Uterus (tissue), 4 donors: ENCODE measurements around the gene TULP3. TPM values are rescaled to one million over a fixed set of nuclear protein-coding genes. Genes with fewer than 3 reads are reported as not detected.

Experiments
- DNase-seq, 2 donors: peaks; one replicate each; pipeline ENCODE4 v3.0.0-alpha.2; 2019 to 2020
- H3K27ac ChIP-seq, 2 donors: fragments of 200-600 bp; sonication (generic); 1 replicate in 1 of 2; 2 replicates in 1 of 2; pipeline ENCODE4 v1.5.1; 2016 to 2018
- H3K27me3 ChIP-seq, 2 donors: fragments of 200-600 bp; sonication (generic); one replicate each; pipeline ENCODE4 v1.5.1; 2018 to 2019; ENCODE audit warnings: control low read depth in 1 of 2
- H3K36me3 ChIP-seq, 2 donors: fragments of 200-600 bp; sonication (generic); one replicate each; pipeline ENCODE4 v1.5.1; 2019; ENCODE audit warnings: control low read depth in 1 of 2
- H3K4me1 ChIP-seq, 2 donors: fragments of 200-600 bp; sonication (generic); one replicate each; pipeline ENCODE4 v1.5.1; 2018 to 2019; ENCODE audit warnings: control low read depth in 1 of 2
- H3K4me3 ChIP-seq, 2 donors: fragments of 200-600 bp; sonication (generic); 1 replicate in 1 of 2; 2 replicates in 1 of 2; pipeline ENCODE4 v1.5.1; 2018 to 2019; ENCODE audit warnings: mild to moderate bottlenecking in 1 of 2
- H3K9me3 ChIP-seq, 2 donors: fragments of 200-600 bp; sonication (generic); one replicate each; pipeline ENCODE4 v1.5.1; 2019; ENCODE audit warnings: control low read depth in 1 of 2
- CTCF ChIP-seq, 4 experiments: fragments of 200-600 bp in 2 of 4; fragments of 450-650 bp in 2 of 4; sonication (generic) in 2 of 4; IDR thresholded peaks; one replicate each; pipeline ENCODE4 v1.5.1; 2016 to 2019; ENCODE audit warnings: antibody characterized with exemption in 4 of 4, mild to moderate bottlenecking in 2 of 4, moderate library complexity in 1 of 4
- POLR2A ChIP-seq, 2 donors: fragments of 450-650 bp; IDR thresholded peaks; one replicate each; pipeline ENCODE4 v1.6.1; 2016; ENCODE audit warnings: antibody characterized with exemption in 2 of 2, mild to moderate bottlenecking in 1 of 2, moderate library complexity in 1 of 2
- intact Hi-C: fragments of 100-400 bp; cut with DNase I; formaldehyde crosslinking; loops from one replicate; pipeline ENCODE4 v1.15.1; 2023; ENCODE audit warnings: low total_unique reads
- total RNA-seq, 4 donors: library from RNA; depleted of rRNA in 3 of 4; stranded (reverse); fragments of >200 nt in 3 of 4; gene quantifications; one replicate each; pipeline versions ENCODE4 v1.1.0 to v1.2.4, GENCODE V29; 2014 to 2023
- donor health status: DM: yes; HTN: yes; CAD: no.

Gene TULP3
- total RNA-seq, 4 donors from 2014 or later = 7.2 to 38.7 (median 29.4) TPM

GRCh38 chr12:2919249-2919648 lies 28.6 kb downstream of the TULP3 start:
- intact Hi-C loops = no loop called here

GRCh38 chr12:2922329-2922728 lies 31.6 kb downstream of the TULP3 start:
- Histone ChIP-seq H3K36me3 (no peaks in the 10 kb centered on the region), H3K4me3 (no peak overlapping the region), H3K27ac (no peak overlapping the region), H3K27me3 (no peaks in the 10 kb centered on the region), H3K9me3 (no peaks in the 10 kb centered on the region), H3K4me1 (no peaks in the 10 kb centered on the region)
- no peak for DNase-seq
- intact Hi-C loops = no loop called here
- no peak for TF ChIP-seq CTCF (IDR thresholded peaks at IDR 0.05)
- TF ChIP-seq POLR2A (IDR thresholded peaks at IDR 0.05) = no peak

More at GRCh38 chr12:2919249-2919648, 28.6 kb downstream of the TULP3 start:
- Histone ChIP-seq H3K4me1 (no peaks in the 10 kb centered on the region), H3K27me3 (no peaks in the 10 kb centered on the region), H3K9me3 (no peaks in the 10 kb centered on the region), H3K4me3 (no peak overlapping the region), H3K27ac (no peak overlapping the region), H3K36me3 (no peaks in the 10 kb centered on the region)
- no peak for DNase-seq
- TF ChIP-seq CTCF (IDR thresholded peaks at IDR 0.05) (no peak), POLR2A (IDR thresholded peaks at IDR 0.05) (no peak)

- H3K36me3 ChIP-seq = no peaks in the 10 kb centered on the region
- no peaks in the 10 kb centered on the region for H3K9me3 ChIP-seq
- no peak for DNase-seq
- intact Hi-C loops = no loop called here
- H3K4me1 ChIP-seq = no peaks in the 10 kb centered on the region
- H3K27me3 ChIP-seq = no peaks in the 10 kb centered on the region
- no peak overlapping the region for H3K27ac ChIP-seq
- TF ChIP-seq CTCF (IDR thresholded peaks at IDR 0.05) (no peak), POLR2A (IDR thresholded peaks at IDR 0.05) (no peak)
- no peak overlapping the region for H3K4me3 ChIP-seq
Observed at GRCh38 chr12:2923057-2923456, 32.4 kb downstream of the TULP3 start.

GRCh38 chr12:2924019-2924418 lies 33.3 kb downstream of the TULP3 start:
- DNase-seq = no peak
- Histone ChIP-seq H3K4me1 (no peaks in the 10 kb centered on the region), H3K4me3 (no peak overlapping the region), H3K27me3 (no peaks in the 10 kb centered on the region), H3K9me3 (no peaks in the 10 kb centered on the region), H3K36me3 (no peaks in the 10 kb centered on the region), H3K27ac (no peak overlapping the region)
- TF ChIP-seq CTCF (IDR thresholded peaks at IDR 0.05) (no peak), POLR2A (IDR thresholded peaks at IDR 0.05) (no peak)
- intact Hi-C loops = no loop called here

- H3K4me3 ChIP-seq = no peak overlapping the region
- H3K4me1 ChIP-seq = no peaks in the 10 kb centered on the region
- no peak overlapping the region for H3K27ac ChIP-seq
- DNase-seq = no peak
- TF ChIP-seq CTCF (IDR thresholded peaks at IDR 0.05) (no peak), POLR2A (IDR thresholded peaks at IDR 0.05) (no peak)
- no peaks in the 10 kb centered on the region for H3K9me3 ChIP-seq
- H3K27me3 ChIP-seq = no peaks in the 10 kb centered on the region
- intact Hi-C loops = no loop called here
- no peaks in the 10 kb centered on the region for H3K36me3 ChIP-seq
Observed at GRCh38 chr12:2925322-2925995, 34.8 kb downstream of the TULP3 start.
